NB4 (cell line): Measurements from ENCODE around the gene PRR3.

Source experiments
- CTCF ChIP-seq: IDR thresholded peaks from one replicate; pipeline ENCODE4 v1.5.1; 2012; ENCODE audit warnings: low read depth, low read length
- POLR2A ChIP-seq: IDR thresholded peaks from 2 replicates; pipeline ENCODE4 v1.6.1; 2011; ENCODE audit warnings: mild to moderate bottlenecking; ENCODE audit not compliant: insufficient read length; ENCODE audit errors: extremely low read depth

DNA sequence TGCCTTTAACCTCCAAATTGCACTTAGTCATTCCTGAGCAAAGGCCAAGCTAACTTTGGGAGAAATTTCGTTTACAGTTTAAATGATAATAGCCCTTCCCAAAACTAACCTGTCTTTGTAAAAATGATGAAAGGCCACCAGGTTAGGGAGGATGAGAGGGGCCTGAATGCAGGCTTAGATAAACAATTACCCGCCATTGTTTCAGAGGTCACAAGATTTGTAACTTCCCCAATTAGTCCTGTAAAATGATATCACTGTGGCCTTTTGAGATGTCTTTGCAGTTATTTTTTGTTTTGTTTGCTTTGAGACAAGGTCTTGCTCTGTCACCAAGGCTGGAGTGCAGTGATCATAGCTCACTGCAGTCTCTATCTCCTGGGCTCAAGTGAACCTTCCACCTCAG is 27.1 kb upstream of the PRR3 start:
- TF ChIP-seq CTCF: no peak
- TF ChIP-seq POLR2A: no peak
